SU-DHL-6 (cell line): Measurements from ENCODE around the gene EREG.

Experiments
- H2AFZ ChIP-seq: fragments of 200-600 bp; sonication (generic); 2 replicates; pipeline ENCODE4 v1.6.1; 2014; ENCODE audit warnings: low read depth, mild to moderate bottlenecking, moderate library complexity, mixed read lengths, antibody characterized with exemption, low read length; ENCODE audit not compliant: severe bottlenecking
- H3F3A ChIP-seq: fragments of 200-600 bp; shearing (Covaris generic); 2 replicates; pipeline ENCODE4 v1.6.0; 2016; ENCODE audit warnings: antibody characterized with exemption, mild to moderate bottlenecking; ENCODE audit not compliant: insufficient read depth
- H3K27ac ChIP-seq: fragments of 200-600 bp; sonication (generic); 2 replicates; pipeline ENCODE4 v1.5.1; 2016; ENCODE audit warnings: low read depth, mild to moderate bottlenecking, low read length, moderate library complexity, mixed read lengths
- H3K27me3 ChIP-seq: fragments of 200-600 bp; sonication (generic), shearing (Covaris generic); 2 replicates; pipeline ENCODE4 v1.6.0; 2014; ENCODE audit warnings: mild to moderate bottlenecking, low read length
- H3K36me3 ChIP-seq: fragments of 200-600 bp; sonication (generic); 2 replicates; pipeline ENCODE4 v1.6.1; 2014; ENCODE audit warnings: mild to moderate bottlenecking, low read length, mixed read lengths
- H3K4me2 ChIP-seq: fragments of 300-600, 200-600 bp; shearing (Covaris generic), sonication (generic); 2 replicates; pipeline ENCODE4 v1.6.0; 2014; ENCODE audit warnings: low read length, low read depth, mild to moderate bottlenecking; ENCODE audit not compliant: poor library complexity, severe bottlenecking
- H3K4me3 ChIP-seq: fragments of 200-600 bp; sonication (generic); 2 replicates; pipeline ENCODE4 v1.5.1; 2014; ENCODE audit warnings: antibody characterized with exemption, low read length, mild to moderate bottlenecking, mixed read lengths; ENCODE audit not compliant: insufficient read depth, poor library complexity, severe bottlenecking
- H3K79me2 ChIP-seq: fragments of 200-600 bp; sonication (generic); 2 replicates; pipeline ENCODE4 v1.6.1; 2014; ENCODE audit warnings: mild to moderate bottlenecking, low read length, moderate library complexity; ENCODE audit not compliant: insufficient read depth
- H3K9ac ChIP-seq: fragments of 200-600 bp; sonication (generic); 2 replicates; pipeline ENCODE4 v1.7.0; 2014; ENCODE audit warnings: mild to moderate bottlenecking, low read length
- H3K9me2 ChIP-seq: fragments of 200-600 bp; sonication (generic); replicated peaks from 2 replicates; pipeline ENCODE4 v1.6.1; 2014; ENCODE audit warnings: low read length; ENCODE audit not compliant: insufficient read depth
- H3K9me3 ChIP-seq: fragments of 200-600 bp; sonication (generic); 2 replicates; pipeline ENCODE4 v1.6.1; 2014; ENCODE audit warnings: low read length, mixed read lengths; ENCODE audit not compliant: insufficient read depth
- H4K20me1 ChIP-seq: fragments of 200-600 bp; sonication (generic); 2 replicates; pipeline ENCODE4 v1.6.1; 2014; ENCODE audit warnings: low read depth, mild to moderate bottlenecking, antibody characterized with exemption, low read length, moderate library complexity, mixed read lengths
- CTCF ChIP-seq: fragments of 200-600 bp; sonication (generic); IDR thresholded peaks from one replicate; pipeline ENCODE4 v1.5.1; 2017; ENCODE audit warnings: antibody characterized with exemption, mild to moderate bottlenecking, low read length, moderate library complexity; ENCODE audit not compliant: insufficient read depth, poor library complexity, severe bottlenecking
- EZH2phosphoT487 ChIP-seq: fragments of 200-600 bp; sonication (generic), shearing (Covaris generic); conservative IDR thresholded peaks from 2 replicates; pipeline ENCODE4 v1.6.1; 2018; ENCODE audit warnings: mild to moderate bottlenecking, antibody characterized with exemption, low read length, moderate library complexity, mixed read lengths

Gene EREG

DNA sequence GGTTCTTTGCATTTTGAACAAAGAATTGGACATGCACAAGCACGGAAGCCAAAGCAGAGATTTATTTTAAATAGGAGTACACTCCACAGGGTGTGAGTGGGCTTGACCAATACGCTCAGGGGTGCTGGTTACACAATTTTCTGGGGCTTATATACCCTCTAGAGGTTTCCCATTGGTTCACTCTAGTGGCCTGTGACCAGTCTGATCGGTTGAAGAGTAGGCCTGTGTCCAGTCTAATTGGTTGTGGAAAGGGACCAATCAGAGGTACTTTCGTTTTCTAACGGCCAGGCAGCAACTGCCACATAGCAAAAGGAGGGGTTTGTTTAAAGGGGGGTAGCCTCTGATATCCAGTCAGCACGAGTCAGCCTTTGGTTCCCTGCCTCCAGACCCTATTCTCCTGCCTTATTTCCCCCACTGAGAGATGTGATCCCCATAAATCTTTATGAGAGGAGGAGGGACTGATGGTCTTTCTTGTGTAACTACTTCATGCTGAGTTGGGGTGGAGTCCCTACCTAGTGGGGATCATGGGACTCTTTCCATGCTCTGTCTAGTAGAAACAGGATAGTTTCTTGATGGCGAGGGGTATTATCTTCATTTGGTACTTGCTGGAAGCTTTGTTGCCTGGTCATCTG is 68.7 kb downstream of the EREG start:
- Histone ChIP-seq H4K20me1 (no peaks in the 10 kb centered on the region), H3K79me2 (no peaks in the 10 kb centered on the region), H3K27ac (no peak overlapping the region), H3K9me2 (no peaks in the 10 kb centered on the region), H3F3A (no peaks in the 10 kb centered on the region), H3K4me3 (no peak overlapping the region), H3K9ac (no peak overlapping the region), H3K27me3 (no peaks in the 10 kb centered on the region), H3K9me3 (no peaks in the 10 kb centered on the region), H3K4me2 (no peak overlapping the region), H3K36me3 (no peaks in the 10 kb centered on the region), H2AFZ (no peak overlapping the region)
- TF ChIP-seq EZH2phosphoT487, result no peak
- TF ChIP-seq CTCF, result no peak

GRCh38 chr4:74435296-74435695 is 70.4 kb downstream of the EREG start:
- H3K4me3 ChIP-seq, result no peak overlapping the region
- H3K79me2 ChIP-seq, result no peaks in the 10 kb centered on the region
- no peaks in the 10 kb centered on the region for H3K9me2 ChIP-seq
- no peaks in the 10 kb centered on the region for H3K36me3 ChIP-seq
- no peak overlapping the region for H3K4me2 ChIP-seq
- no peak overlapping the region for H3K9ac ChIP-seq
- H4K20me1 ChIP-seq, result no peaks in the 10 kb centered on the region
- TF ChIP-seq CTCF, result no peak
- TF ChIP-seq EZH2phosphoT487, result no peak
- no peak overlapping the region for H2AFZ ChIP-seq
- no peak overlapping the region for H3K27ac ChIP-seq
- no peaks in the 10 kb centered on the region for H3K9me3 ChIP-seq
- no peaks in the 10 kb centered on the region for H3F3A ChIP-seq
- no peaks in the 10 kb centered on the region for H3K27me3 ChIP-seq

DNA sequence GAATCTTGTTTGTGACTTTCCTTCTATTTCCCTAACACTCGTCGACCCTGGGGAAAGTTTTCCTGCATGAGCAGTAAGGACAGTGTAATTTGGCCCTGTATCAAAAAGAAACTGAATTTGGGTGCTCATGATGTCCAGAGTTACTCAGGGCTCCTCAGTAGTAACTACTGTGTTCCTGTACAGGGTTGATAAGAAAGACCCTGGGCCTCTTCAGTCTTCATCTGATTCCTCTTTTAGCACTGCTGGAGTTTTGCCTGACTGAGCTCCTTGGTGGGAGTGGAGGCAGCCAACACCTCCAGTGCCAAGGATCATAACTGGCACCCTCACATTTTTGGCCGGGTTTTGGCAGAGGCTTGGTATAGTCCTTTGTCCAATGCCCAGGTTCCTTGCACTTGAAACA is 72.9 kb downstream of the EREG start:
- H3K9ac ChIP-seq, result no peak overlapping the region
- no peaks in the 10 kb centered on the region for H4K20me1 ChIP-seq
- H3F3A ChIP-seq, result no peaks in the 10 kb centered on the region
- TF ChIP-seq CTCF, result no peak
- TF ChIP-seq EZH2phosphoT487, result no peak
- no peak overlapping the region for H3K4me3 ChIP-seq
- H3K27ac ChIP-seq, result no peak overlapping the region
- H3K4me2 ChIP-seq, result no peak overlapping the region
- no peaks in the 10 kb centered on the region for H3K36me3 ChIP-seq
- H3K79me2 ChIP-seq, result no peaks in the 10 kb centered on the region
- no peaks in the 10 kb centered on the region for H3K9me3 ChIP-seq
- no peaks in the 10 kb centered on the region for H3K9me2 ChIP-seq
- H2AFZ ChIP-seq, result no peak overlapping the region
- H3K27me3 ChIP-seq, result no peaks in the 10 kb centered on the region
